Amniotic stem cell (primary cell): ENCODE data around the gene KRTAP4-6.
"Not testable (repeated sequence)": the region's sequence is repeated elsewhere in the genome, so short reads cannot be mapped to it uniquely, and the experiment has no call there.

Source experiments
- DNase-seq: peaks from one replicate; lab custom pipeline; 2025; lab: John Stamatoyannopoulos, UW

Gene KRTAP4-6

GRCh38 chr17:41140360-41141131 is at the start of gene KRTAP4-6:
Gene KRTAP4-6, minus strand, starts transcription at chr17:41140544. Its CDS starts 57 bp downstream, at chr17:41140487.
- DNase-seq, result peak; percentile 21

GRCh38 chr17:41189837-41190318 is 49.5 kb upstream of the KRTAP4-6 start, which contains the start of gene KRTAP9-1:
Gene KRTAP9-1, plus strand, starts transcription at chr17:41189887. Its CDS starts 0 bp downstream, at chr17:41189887.
- not testable (repeated sequence) for DNase-seq

- no peak for DNase-seq
These were observed 46.5 kb upstream of the KRTAP4-6 start for GRCh38 chr17:41186872-41187271.

GRCh38 chr17:41185001-41185400 is 44.7 kb upstream of the KRTAP4-6 start:
- DNase-seq, result no peak

GRCh38 chr17:41184480-41184961 is 44.2 kb upstream of the KRTAP4-6 start, which contains the start of gene KRTAP4-1:
Gene KRTAP4-1, minus strand, starts transcription at chr17:41184911. Its CDS starts 57 bp downstream, at chr17:41184854.
- DNase-seq, result no peak

GRCh38 chr17:41178843-41179616 is 38.7 kb upstream of the KRTAP4-6 start:
- no peak for DNase-seq

- no peak for DNase-seq
These were observed 38.0 kb upstream of the KRTAP4-6 start for GRCh38 chr17:41178341-41178740.

GRCh38 chr17:41177727-41178271 is 37.5 kb upstream of the KRTAP4-6 start, which contains the start of gene KRTAP4-2:
Gene KRTAP4-2, minus strand, starts transcription at chr17:41178221. Its CDS starts 57 bp downstream, at chr17:41178164.
- DNase-seq, result no peak

- no peak for DNase-seq
These were observed 36.5 kb upstream of the KRTAP4-6 start for GRCh38 chr17:41176744-41177387.

GRCh38 chr17:41171886-41172285 is 31.5 kb upstream of the KRTAP4-6 start:
- DNase-seq, result no peak

GRCh38 chr17:41168121-41168520 is 27.8 kb upstream of the KRTAP4-6 start, which contains the start of gene KRTAP4-3:
Gene KRTAP4-3, minus strand, starts transcription at chr17:41168221. Its CDS starts 49 bp downstream, at chr17:41168172.
- DNase-seq, result no peak

- no peak for DNase-seq
These were observed 27.2 kb upstream of the KRTAP4-6 start for GRCh38 chr17:41167561-41167960.

GRCh38 chr17:41163828-41164227 is 23.5 kb upstream of the KRTAP4-6 start:
- DNase-seq, result no peak

GRCh38 chr17:41160648-41161047 is 20.3 kb upstream of the KRTAP4-6 start, which contains the start of gene KRTAP4-4:
Gene KRTAP4-4, minus strand, starts transcription at chr17:41160748. Its CDS starts 57 bp downstream, at chr17:41160691.
- no peak for DNase-seq

- not testable (repeated sequence) for DNase-seq
These were observed 19.8 kb upstream of the KRTAP4-6 start for GRCh38 chr17:41160190-41160589.

- no peak for DNase-seq
These were observed 13.5 kb upstream of the KRTAP4-6 start for GRCh38 chr17:41153856-41154255.

GRCh38 chr17:41151525-41151924 is 11.2 kb upstream of the KRTAP4-6 start:
- no peak for DNase-seq

GRCh38 chr17:41150026-41150425 is 9.7 kb upstream of the KRTAP4-6 start:
- no peak for DNase-seq

- no peak for DNase-seq
These were observed 9.3 kb upstream of the KRTAP4-6 start, which contains the start of gene KRTAP4-5 for GRCh38 chr17:41149652-41149985. Gene KRTAP4-5, minus strand, starts transcription at chr17:41149825. Its CDS starts 58 bp downstream, at chr17:41149767.

- not testable (repeated sequence) for DNase-seq
These were observed 8.8 kb upstream of the KRTAP4-6 start for GRCh38 chr17:41148971-41149651.
